Measurements from ENCODE around the gene CRK. TPM values are rescaled to one million over a fixed set of nuclear protein-coding genes. Genes with fewer than 3 reads are reported as not detected.
"Not testable (repeated sequence)": the region's sequence is repeated elsewhere in the genome, so short reads cannot be mapped to it uniquely, and the experiment has no call there.

Gene CRK
- total RNA-seq, 2 experiments from 2014 or later, result 10.1 to 11.6 TPM

DNA sequence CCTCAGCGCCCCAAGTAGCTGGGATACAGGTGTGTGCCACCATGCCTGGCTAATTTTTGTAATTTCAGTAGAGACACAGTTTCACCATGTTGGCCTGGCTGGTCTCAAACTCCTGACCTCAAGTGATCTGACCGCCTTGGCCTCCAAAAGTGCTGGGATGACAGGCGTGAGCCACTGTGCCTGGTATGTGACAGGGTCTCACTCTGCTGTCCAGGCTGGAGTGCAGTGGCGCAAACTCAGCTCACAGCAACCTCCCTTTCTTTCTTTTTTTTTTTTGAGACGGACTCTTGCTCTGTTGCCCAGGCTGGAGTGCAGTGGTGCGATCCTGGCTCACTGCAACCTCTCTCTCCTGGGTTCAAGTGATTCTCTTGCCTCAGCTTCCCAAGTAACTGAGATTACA lies 13.3 kb downstream of the CRK start:
- POLR2A ChIA-PET, result interaction anchor here (0.7 kb wide), 1 partner anchor 78 kb away, joined by 3 read pairs; no protein-coding TSS in a partner anchor
- peaks cover 30% of the 10 kb centered on the region for H3K4me1 Mint-ChIP-seq
- ATAC-seq; intact Hi-C loops (cut with DNase I, micrococcal nuclease); H3K27me3 Mint-ChIP-seq; H3K9me3 Mint-ChIP-seq (ENCODE audit: low read depth); CTCF ChIA-PET; H3K4me3 Mint-ChIP-seq; DNase-seq; H3K27ac Mint-ChIP-seq; H3K36me3 Mint-ChIP-seq (ENCODE audit: low read depth): not testable (repeated sequence)

GRCh38 chr17:1442187-1442586 lies 13.8 kb downstream of the CRK start:
- CTCF ChIA-PET, result interaction anchor here (0.7 kb wide), 1 partner anchor 34 kb away, joined by 3 read pairs; no protein-coding TSS in a partner anchor
- Mint-ChIP-seq H3K27ac (no peak overlapping the region), H3K4me1 (peaks cover 24% of the 10 kb centered on the region), H3K9me3 (ENCODE audit: low read depth) (no peaks in the 10 kb centered on the region), H3K27me3 (no peaks in the 10 kb centered on the region), H3K4me3 (no peak overlapping the region), H3K36me3 (ENCODE audit: low read depth) (peaks cover 3% of the 10 kb centered on the region)
- ATAC-seq, result no peak
- POLR2A ChIA-PET, result no interaction called here
- no peak for DNase-seq
- intact Hi-C loops (cut with DNase I, micrococcal nuclease), result no loop called here

DNA sequence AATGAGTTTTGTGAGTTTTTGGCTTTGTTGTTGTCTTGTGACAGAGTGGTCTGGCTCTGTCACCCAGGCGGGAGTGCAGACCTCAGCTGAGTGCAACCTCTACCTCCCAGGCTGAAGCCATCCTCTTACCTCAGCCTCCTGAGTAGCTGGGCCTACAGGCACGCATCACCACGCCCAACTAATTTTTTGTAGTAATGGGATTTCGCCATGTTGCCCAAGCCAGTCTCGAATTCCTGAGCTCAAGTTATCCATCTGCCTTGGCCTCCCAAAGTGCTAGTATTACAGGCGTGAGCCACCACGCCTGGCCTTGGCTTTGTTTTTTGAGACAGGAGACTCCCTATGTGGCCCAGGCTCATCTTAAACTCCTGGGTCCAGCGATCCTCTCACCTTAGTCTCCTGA lies 15.1 kb downstream of the CRK start:
- peaks cover 7% of the 10 kb centered on the region for H3K36me3 Mint-ChIP-seq (ENCODE audit: low read depth)
- DNase-seq, result no peak
- peaks cover 14% of the 10 kb centered on the region for H3K4me1 Mint-ChIP-seq
- no peak overlapping the region for H3K27ac Mint-ChIP-seq
- ChIA-PET POLR2A (no interaction called here), CTCF (interaction anchor here (0.8 to 1.4 kb wide), 2 partner anchors 43 to 76 kb away, joined by 4 to 5 read pairs; no protein-coding TSS in a partner anchor)
- ATAC-seq, result no peak
- no peaks in the 10 kb centered on the region for H3K9me3 Mint-ChIP-seq (ENCODE audit: low read depth)
- no peak overlapping the region for H3K4me3 Mint-ChIP-seq
- H3K27me3 Mint-ChIP-seq, result no peaks in the 10 kb centered on the region
- intact Hi-C loops (cut with DNase I, micrococcal nuclease), result no loop called here

- DNase-seq, result no peak
These were observed 17.4 kb downstream of the CRK start for GRCh38 chr17:1438593-1439083.

GRCh38 chr17:1435326-1435725 lies 20.7 kb downstream of the CRK start:
- DNase-seq (no peak), ATAC-seq (no peak)
- Mint-ChIP-seq H3K4me3 (no peak overlapping the region), H3K36me3 (ENCODE audit: low read depth) (peaks cover 25% of the 10 kb centered on the region), H3K4me1 (peaks cover 29% of the 10 kb centered on the region), H3K27me3 (no peaks in the 10 kb centered on the region), H3K9me3 (ENCODE audit: low read depth) (no peaks in the 10 kb centered on the region), H3K27ac (no peak overlapping the region)
- ChIA-PET CTCF (interaction anchor here (1.1 to 1.2 kb wide), 2 partner anchors 12 to 18 kb away, joined by 3 read pairs; no protein-coding TSS in a partner anchor), POLR2A (no interaction called here)
- intact Hi-C loops (cut with DNase I, micrococcal nuclease), result no loop called here

More at GRCh38 chr17:1438593-1439083, 17.4 kb downstream of the CRK start:
- Mint-ChIP-seq H3K27me3 (no peaks in the 10 kb centered on the region), H3K27ac (no peak overlapping the region), H3K4me1 (peaks cover 14% of the 10 kb centered on the region), H3K36me3 (ENCODE audit: low read depth) (peaks cover 12% of the 10 kb centered on the region), H3K4me3 (no peak overlapping the region), H3K9me3 (ENCODE audit: low read depth) (no peaks in the 10 kb centered on the region)
- intact Hi-C loops (cut with DNase I, micrococcal nuclease), result no loop called here
- no peak for ATAC-seq
- ChIA-PET CTCF (interaction anchor here (0.6 to 2.1 kb wide), 3 partner anchors 18 to 78 kb away, joined by 3 to 6 read pairs (median 3); partner anchors contain the start of gene INPP5K), POLR2A (interaction anchor here (0.7 kb wide), 1 partner anchor 45 kb away, joined by 3 read pairs; no protein-coding TSS in a partner anchor)

DNA sequence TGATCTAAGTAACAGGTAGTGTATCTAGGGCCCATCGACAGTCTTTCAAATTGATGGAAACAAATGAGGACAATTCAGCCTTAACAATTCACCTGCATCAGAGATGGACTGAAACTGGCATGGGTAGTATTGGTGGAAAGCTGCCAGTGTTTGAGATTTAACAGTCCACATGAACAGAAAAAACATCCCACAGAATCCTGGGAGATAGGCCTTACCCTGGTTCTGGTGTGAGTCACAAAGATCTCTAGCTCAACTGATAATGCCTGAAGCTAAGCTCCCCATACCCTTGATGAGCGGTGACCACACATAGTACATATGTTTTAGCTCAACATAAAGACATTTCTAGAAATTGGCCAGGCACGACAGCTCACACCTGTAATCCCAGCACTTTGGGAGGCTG lies 21.9 kb downstream of the CRK start:
- Mint-ChIP-seq H3K4me1 (peaks cover 26% of the 10 kb centered on the region), H3K27me3 (no peaks in the 10 kb centered on the region), H3K4me3 (no peak overlapping the region), H3K36me3 (ENCODE audit: low read depth) (peaks cover 25% of the 10 kb centered on the region), H3K27ac (no peak overlapping the region), H3K9me3 (ENCODE audit: low read depth) (no peaks in the 10 kb centered on the region)
- ChIA-PET CTCF (interaction anchor here (0.6 to 1.1 kb wide), 3 partner anchors 19 to 196 kb away, joined by 3 to 5 read pairs (median 3); no protein-coding TSS in a partner anchor), POLR2A (interaction anchor here (0.6 kb wide), 1 partner anchor 891 kb away, joined by 13 read pairs; no protein-coding TSS in a partner anchor)
- DNase-seq, result no peak
- intact Hi-C loops (cut with DNase I, micrococcal nuclease), result no loop called here
- ATAC-seq, result no peak

- peaks cover 17% of the 10 kb centered on the region for H3K4me1 Mint-ChIP-seq
- intact Hi-C loops (cut with DNase I, micrococcal nuclease), result no loop called here
- POLR2A ChIA-PET, result interaction anchor here (0.7 kb wide), 1 partner anchor 56 kb away, joined by 3 read pairs; no protein-coding TSS in a partner anchor
- no peak for DNase-seq
- H3K4me3 Mint-ChIP-seq, result no peak overlapping the region
- peak overlapping the region; percentile 58 for H3K27ac Mint-ChIP-seq
- H3K36me3 Mint-ChIP-seq (ENCODE audit: low read depth), result peaks cover 23% of the 10 kb centered on the region
- no peaks in the 10 kb centered on the region for H3K9me3 Mint-ChIP-seq (ENCODE audit: low read depth)
- CTCF ChIA-PET, result interaction anchor here (1.2 to 1.9 kb wide), 2 partner anchors 67 to 101 kb away, joined by 4 to 7 read pairs; no protein-coding TSS in a partner anchor
- no peaks in the 10 kb centered on the region for H3K27me3 Mint-ChIP-seq
- ATAC-seq, result peak; percentile 87
These were observed 24.4 kb downstream of the CRK start for GRCh38 chr17:1431631-1432104.

GRCh38 chr17:1423456-1424135 lies 32.4 kb downstream of the CRK start:
- ATAC-seq, result no peak
- H3K27ac Mint-ChIP-seq, result peak overlapping the region; percentile 40
- H3K27me3 Mint-ChIP-seq, result no peaks in the 10 kb centered on the region
- intact Hi-C loops (cut with DNase I, micrococcal nuclease), result no loop called here
- H3K9me3 Mint-ChIP-seq (ENCODE audit: low read depth), result no peaks in the 10 kb centered on the region
- H3K4me1 Mint-ChIP-seq, result peaks cover 17% of the 10 kb centered on the region
- CTCF ChIA-PET, result interaction anchor here (0.6 to 2.2 kb wide), 4 partner anchors 11 to 725 kb away, joined by 3 to 8 read pairs (median 4); no protein-coding TSS in a partner anchor
- no peak overlapping the region for H3K4me3 Mint-ChIP-seq
- H3K36me3 Mint-ChIP-seq (ENCODE audit: low read depth), result peaks cover 30% of the 10 kb centered on the region
- POLR2A ChIA-PET, result no interaction called here
- no peak for DNase-seq

DNA sequence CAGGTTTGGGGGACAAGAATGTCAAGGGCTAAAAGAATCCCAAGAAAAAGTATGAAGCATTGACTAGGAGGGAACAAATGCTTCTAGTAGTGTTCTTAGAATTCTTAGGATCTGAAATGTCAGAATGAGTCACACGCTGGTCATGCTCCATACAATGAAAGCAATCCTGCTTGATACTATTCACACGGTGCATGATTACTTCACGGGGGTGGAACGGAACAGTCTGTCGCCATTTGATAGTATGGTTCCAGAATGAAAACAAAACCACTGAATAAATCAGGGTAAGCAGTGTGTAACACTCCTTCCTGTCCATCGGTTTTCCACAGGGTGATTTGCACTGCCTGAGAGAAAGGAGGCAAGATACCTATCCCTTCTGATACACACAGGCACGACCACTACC lies 33.1 kb downstream of the CRK start:
- H3K9me3 Mint-ChIP-seq (ENCODE audit: low read depth), result no peaks in the 10 kb centered on the region
- peaks cover 31% of the 10 kb centered on the region for H3K36me3 Mint-ChIP-seq (ENCODE audit: low read depth)
- no peaks in the 10 kb centered on the region for H3K27me3 Mint-ChIP-seq
- intact Hi-C loops (cut with DNase I, micrococcal nuclease), result no loop called here
- DNase-seq (peak; percentile 41), ATAC-seq (peak; percentile 86)
- no peak overlapping the region for H3K4me3 Mint-ChIP-seq
- peaks cover 17% of the 10 kb centered on the region for H3K4me1 Mint-ChIP-seq
- CTCF ChIA-PET, result interaction anchor here (0.6 to 2.2 kb wide), 3 partner anchors 57 to 218 kb away, joined by 3 to 8 read pairs (median 3); no protein-coding TSS in a partner anchor
- POLR2A ChIA-PET, result no interaction called here
- H3K27ac Mint-ChIP-seq, result peak overlapping the region; percentile 40

DNA sequence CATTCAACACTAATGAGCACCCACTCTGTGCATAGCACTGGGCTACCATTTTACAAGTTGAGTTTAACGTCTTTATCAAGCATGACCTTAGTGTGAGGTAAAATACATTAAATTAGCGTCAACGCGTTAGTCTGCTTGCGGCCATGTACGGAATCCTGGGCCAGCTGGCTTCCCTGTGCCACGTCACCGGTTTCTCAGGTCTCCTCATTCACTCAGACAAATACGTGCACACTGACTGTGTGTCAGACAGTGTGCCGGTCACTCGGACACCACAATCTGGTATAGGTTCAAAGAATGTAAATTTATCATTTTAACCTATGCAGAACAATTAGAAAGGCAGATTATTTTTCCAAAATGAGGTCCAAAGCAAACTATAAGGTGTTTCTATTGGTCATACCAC lies 34.6 kb downstream of the CRK start:
- CTCF ChIA-PET, result interaction anchor here (2.2 kb wide), 1 partner anchor 56 kb away, joined by 8 read pairs; no protein-coding TSS in a partner anchor
- POLR2A ChIA-PET, result no interaction called here
- Mint-ChIP-seq H3K4me1 (peaks cover 17% of the 10 kb centered on the region), H3K27me3 (no peaks in the 10 kb centered on the region), H3K27ac (no peak overlapping the region), H3K4me3 (no peak overlapping the region), H3K9me3 (ENCODE audit: low read depth) (no peaks in the 10 kb centered on the region), H3K36me3 (ENCODE audit: low read depth) (peaks cover 32% of the 10 kb centered on the region)
- ATAC-seq (no peak), DNase-seq (no peak)
- intact Hi-C loops (cut with DNase I, micrococcal nuclease), result no loop called here

- intact Hi-C loops (cut with DNase I, micrococcal nuclease), result no loop called here
- no peak overlapping the region for H3K4me3 Mint-ChIP-seq
- no peak overlapping the region for H3K27ac Mint-ChIP-seq
- ATAC-seq, result no peak
- ChIA-PET POLR2A (no interaction called here), CTCF (interaction anchor here (0.6 kb wide), 1 partner anchor 18 kb away, joined by 3 read pairs; no protein-coding TSS in a partner anchor)
- no peaks in the 10 kb centered on the region for H3K9me3 Mint-ChIP-seq (ENCODE audit: low read depth)
- H3K27me3 Mint-ChIP-seq, result no peaks in the 10 kb centered on the region
- H3K4me1 Mint-ChIP-seq, result peaks cover 17% of the 10 kb centered on the region
- no peak for DNase-seq
- peaks cover 32% of the 10 kb centered on the region for H3K36me3 Mint-ChIP-seq (ENCODE audit: low read depth)
These were observed 35.1 kb downstream of the CRK start for GRCh38 chr17:1420981-1421380.

All from activated CD4-positive, alpha-beta T cell treated with anti-CD3 and anti-CD28 coated beads for 36 hours (primary cell).